H1 (cell line): Measurements from ENCODE around the gene TSHR. TPM values are rescaled to one million over a fixed set of nuclear protein-coding genes. Genes with fewer than 3 reads are reported as not detected.
A peak's percentile ranks its signal among the peaks of the same experiment; 100 is the strongest.

Experiments
- CTCF ChIA-PET: fragments of 300-600 bp; sonication (Branson Sonifier 250); formaldehyde crosslinking; loops from one replicate; lab custom pipeline; 2021; ENCODE audit not compliant: partially characterized antibody; lab: Charles Lee
- POLR2A ChIA-PET: fragments of 300-600 bp; sonication (Branson Sonifier 250); formaldehyde crosslinking; loops from one replicate; lab custom pipeline; 2021; ENCODE audit warnings: inconsistent platforms; ENCODE audit not compliant: partially characterized antibody; lab: Charles Lee
- DNase-seq, 2 experiments: peaks; one replicate each; pipeline versions ENCODE4 v3.0.0 to v3.0.0-alpha.2; 2010 to 2022; ENCODE audit warnings: low spot score in 2 of 2, low read depth in 1 of 2, mixed read lengths in 1 of 2
- FAIRE-seq: peaks from 2 replicates; lab custom pipeline; 2011; peaks lifted over from hg19 to GRCh38; lab: Jason Lieb, UNC
- H2AFZ ChIP-seq: 2 replicates; pipeline ENCODE4 v1.8.1; 2012; ENCODE audit warnings: low read length, inconsistent platforms
- H2AK5ac ChIP-seq: 2 replicates; pipeline ENCODE4 v1.6.1; 2013; ENCODE audit warnings: low read depth, low read length
- H2BK120ac ChIP-seq: replicated peaks from 2 replicates; pipeline ENCODE3; 2013; ENCODE audit warnings: low read depth, low read length, inconsistent platforms
- H2BK12ac ChIP-seq: 2 replicates; pipeline ENCODE4 v1.6.1; 2013; ENCODE audit warnings: low read depth, low read length
- H2BK15ac ChIP-seq: 2 replicates; pipeline ENCODE4 v1.6.1; 2013; ENCODE audit warnings: low read length
- H2BK20ac ChIP-seq: 2 replicates; pipeline ENCODE4 v1.6.1; 2013; ENCODE audit warnings: low read length
- H2BK5ac ChIP-seq: 2 replicates; pipeline ENCODE4 v1.6.1; 2013; ENCODE audit warnings: low read depth, low read length
- H3K14ac ChIP-seq: 2 replicates; pipeline ENCODE4 v1.6.1; 2013; ENCODE audit warnings: inconsistent platforms; ENCODE audit not compliant: insufficient read length
- H3K18ac ChIP-seq: 2 replicates; pipeline ENCODE4 v1.6.1; 2013; ENCODE audit warnings: low read length; ENCODE audit errors: extremely low read depth
- H3K23ac ChIP-seq: 2 replicates; pipeline ENCODE4 v1.6.1; 2013; ENCODE audit warnings: inconsistent platforms; ENCODE audit not compliant: insufficient read length
- H3K23me2 ChIP-seq: 2 replicates; pipeline ENCODE4 v1.6.1; 2013; ENCODE audit warnings: low read depth, low read length
- H3K27ac ChIP-seq: 2 replicates; pipeline ENCODE4 v1.6.1; 2011; ENCODE audit warnings: low read depth, low read length, inconsistent platforms
- H3K27me3 ChIP-seq, 4 experiments: replicated peaks in 1 of 4; 1 replicate in 1 of 4; 2 replicates in 3 of 4; pipeline versions ENCODE4 v1.6.1 to v1.8.1; 2011 to 2013; ENCODE audit warnings: low read length in 3 of 4, mild to moderate bottlenecking in 3 of 4, inconsistent platforms in 2 of 4, mixed read lengths in 2 of 4, moderate library complexity in 1 of 4; ENCODE audit not compliant: control insufficient read depth in 3 of 4, insufficient read depth in 3 of 4; ENCODE audit errors: extremely low read depth in 1 of 4
- H3K36me3 ChIP-seq, 4 experiments: 2 replicates each; pipeline versions ENCODE4 v1.6.1 to v1.8.1; 2011 to 2013; ENCODE audit warnings: mild to moderate bottlenecking in 4 of 4, low read length in 3 of 4, moderate library complexity in 2 of 4, control low read depth in 1 of 4, inconsistent platforms in 1 of 4; ENCODE audit not compliant: insufficient read depth in 4 of 4, control insufficient read depth in 2 of 4
- H3K4ac ChIP-seq: replicated peaks from 2 replicates; pipeline ENCODE3; 2013; ENCODE audit warnings: low read length, low read depth, mixed read lengths, inconsistent platforms; ENCODE audit not compliant: insufficient read length
- H3K4me1 ChIP-seq, 4 experiments: replicated peaks in 1 of 4; 1 replicate in 1 of 4; 2 replicates in 3 of 4; pipeline versions ENCODE4 v1.6.1 to v1.8.1; 2011 to 2013; ENCODE audit warnings: low read length in 3 of 4, inconsistent platforms in 2 of 4, mixed read lengths in 1 of 4; ENCODE audit not compliant: insufficient read depth in 4 of 4, control insufficient read depth in 3 of 4
- H3K4me2 ChIP-seq, 2 experiments: 2 replicates each; pipeline versions ENCODE4 v1.6.1 to v1.8.1; 2011 to 2013; ENCODE audit warnings: low read depth in 2 of 2, low read length in 2 of 2, control low read depth in 1 of 2, inconsistent platforms in 1 of 2, mild to moderate bottlenecking in 1 of 2; ENCODE audit not compliant: insufficient read depth in 1 of 2
- H3K4me3 ChIP-seq, 4 experiments: fragments of 200-600, 300-600 bp in 1 of 4; sonication (generic), shearing (Covaris generic), sonication (Bioruptor Twin) in 1 of 4; 2 replicates each; pipeline versions ENCODE4 v1.5.1 to v1.8.1; 2011 to 2016; ENCODE audit warnings: low read length in 4 of 4, low read depth in 3 of 4, control low read depth in 2 of 4, inconsistent platforms in 2 of 4, mild to moderate bottlenecking in 2 of 4, mixed read lengths in 1 of 4, moderate library complexity in 1 of 4; ENCODE audit not compliant: insufficient read depth in 2 of 4; ENCODE audit errors: extremely low read depth in 1 of 4
- H3K56ac ChIP-seq: replicated peaks from 2 replicates; pipeline ENCODE3; 2013; ENCODE audit warnings: low read depth, mild to moderate bottlenecking, mixed read lengths, low read length, inconsistent platforms; ENCODE audit not compliant: insufficient read length
- H3K79me1 ChIP-seq: 2 replicates; pipeline ENCODE4 v1.6.1; 2013; ENCODE audit warnings: low read depth, low read length, control low read depth
- H3K79me2 ChIP-seq, 2 experiments: 2 replicates each; pipeline versions ENCODE4 v1.6.1 to v1.8.1; 2012 to 2013; ENCODE audit warnings: low read length in 2 of 2, mild to moderate bottlenecking in 2 of 2, inconsistent platforms in 1 of 2; ENCODE audit not compliant: insufficient read depth in 2 of 2, control insufficient read depth in 1 of 2
- H3K9ac ChIP-seq, 4 experiments: replicated peaks in 1 of 4; 1 replicate in 1 of 4; 2 replicates in 3 of 4; pipeline versions ENCODE4 v1.6.1 to v1.8.1; 2011 to 2013; ENCODE audit warnings: low read depth in 3 of 4, low read length in 3 of 4, control low read depth in 2 of 4, mild to moderate bottlenecking in 2 of 4, moderate library complexity in 2 of 4, inconsistent platforms in 1 of 4; ENCODE audit errors: extremely low read depth in 1 of 4
- H3K9me3 ChIP-seq, 2 experiments: 2 replicates each; pipeline versions ENCODE4 v1.6.1 to v1.8.1; 2012 to 2013; ENCODE audit warnings: mild to moderate bottlenecking in 2 of 2, moderate library complexity in 2 of 2, control low read depth in 1 of 2, inconsistent platforms in 1 of 2, low read depth in 1 of 2, low read length in 1 of 2, mixed read lengths in 1 of 2; ENCODE audit not compliant: insufficient read depth in 2 of 2
- H4K20me1 ChIP-seq, 2 experiments: replicated peaks in 1 of 2; 2 replicates each; pipeline versions ENCODE3 to v1.8.1; 2011 to 2013; ENCODE audit warnings: inconsistent platforms in 2 of 2, low read length in 2 of 2, mild to moderate bottlenecking in 1 of 2; ENCODE audit not compliant: insufficient read depth in 2 of 2, control insufficient read depth in 1 of 2
- H4K5ac ChIP-seq: 2 replicates; pipeline ENCODE4 v1.6.1; 2013; ENCODE audit warnings: low read length, low read depth, mixed read lengths, inconsistent platforms; ENCODE audit not compliant: insufficient read length
- H4K8ac ChIP-seq: 2 replicates; pipeline ENCODE4 v1.8.0; 2013; ENCODE audit warnings: mild to moderate bottlenecking, moderate library complexity, low read length, inconsistent platforms; ENCODE audit not compliant: insufficient read depth; ENCODE audit errors: extremely low read depth
- H4K91ac ChIP-seq: replicated peaks from 2 replicates; pipeline ENCODE3; 2013; ENCODE audit warnings: low read length, mixed read lengths, inconsistent platforms; ENCODE audit not compliant: insufficient read length
- ATF3 ChIP-seq: IDR thresholded peaks from 2 replicates; pipeline ENCODE4 v1.6.1; 2011; ENCODE audit warnings: low read depth, mild to moderate bottlenecking, low read length; ENCODE audit not compliant: insufficient read depth
- CEBPB ChIP-seq: IDR thresholded peaks from 2 replicates; pipeline ENCODE4 v1.6.1; 2012; ENCODE audit warnings: low read depth, low read length
- GABPA ChIP-seq: IDR thresholded peaks from 2 replicates; pipeline ENCODE4 v1.6.1; 2011; ENCODE audit warnings: mild to moderate bottlenecking, low read length, moderate library complexity, borderline replicate concordance; ENCODE audit not compliant: insufficient read depth
- MAFK ChIP-seq: IDR thresholded peaks from 2 replicates; pipeline ENCODE4 v1.6.1; 2012; ENCODE audit warnings: low read depth, mild to moderate bottlenecking, improper control_type of control experiment, low read length
- PHF8 ChIP-seq: fragments of 200-600 bp; sonication (generic); conservative IDR thresholded peaks from 2 replicates; pipeline ENCODE4 v1.7.1; 2012; ENCODE audit warnings: low read depth, mild to moderate bottlenecking, inconsistent platforms, low read length, moderate library complexity
- POLR2A ChIP-seq, 2 experiments: IDR thresholded peaks; 1 replicate in 1 of 2; 2 replicates in 1 of 2; pipeline ENCODE4 v1.6.1; 2011; ENCODE audit warnings: low read depth in 2 of 2, low read length in 2 of 2, mild to moderate bottlenecking in 2 of 2; ENCODE audit errors: control extremely low read depth in 1 of 2
- RAD21 ChIP-seq, 2 experiments: IDR thresholded peaks in 1 of 2; conservative IDR thresholded peaks in 1 of 2; 2 replicates each; pipeline ENCODE4 v1.6.1; 2011; ENCODE audit warnings: low read depth in 2 of 2, low read length in 2 of 2, improper control_type of control experiment in 1 of 2, inconsistent platforms in 1 of 2, mild to moderate bottlenecking in 1 of 2, moderate library complexity in 1 of 2
- SIN3A ChIP-seq, 2 experiments: IDR thresholded peaks in 1 of 2; conservative IDR thresholded peaks in 1 of 2; 2 replicates each; pipeline ENCODE4 v1.6.1; 2011 to 2012; ENCODE audit warnings: low read length in 2 of 2, improper control_type of control experiment in 1 of 2, low read depth in 1 of 2, mild to moderate bottlenecking in 1 of 2
- TBP ChIP-seq: IDR thresholded peaks from 2 replicates; pipeline ENCODE4 v1.6.1; 2011; ENCODE audit warnings: low read depth, low read length, improper control_type of control experiment
- WGBS, 2 experiments: shearing (Covaris generic) in 1 of 2; methylation state at CpG; one replicate each; pipeline versions ENCODE4 v1.1.6 to v1.1.7; 2013 to 2015; ENCODE audit warnings: low lambda C conversion rate in 2 of 2, mixed read lengths in 2 of 2, inconsistent platforms in 1 of 2, low coverage in 1 of 2, missing lambda C conversion rate in 1 of 2; ENCODE audit not compliant: insufficient replicate concordance in 2 of 2, insufficient coverage in 1 of 2, insufficient read length in 1 of 2; ENCODE audit errors: extremely low coverage in 1 of 2, missing lambda C conversion rate in 1 of 2; 5-methylcytosine and 5-hydroxymethylcytosine counted together
- polyA plus RNA-seq, 7 experiments: library from polyadenylated mRNA; depleted of rRNA in 3 of 7; stranded (reverse) in 5 of 7; unstranded in 2 of 7; fragments of >200 nt in 5 of 7; fragments of 200-250 nt in 2 of 7; gene quantifications; 1 replicate in 5 of 7; 2 replicates in 1 of 7; 4 replicates in 1 of 7; pipeline versions ENCODE4 v1.2.1 to v1.2.3, GENCODE V29; 2011 to 2013; ENCODE audit warnings: missing spikeins in 2 of 7, mixed read lengths in 2 of 7
- total RNA-seq: library from RNA; stranded (reverse); fragmentation: NEBNext Ultra II Directional; extraction: Animal tissue kit (Norgen Biotek cat#: 25700); gene quantifications from 2 replicates; pipeline ENCODE4 v1.2.1, GENCODE V29; 2021

The TSHR gene
- total and polyA plus RNA-seq, 2 of the 8 experiments (the other 6 are each of a cell fraction or from before 2014, with no cell fraction given), result 0.27 TPM; not detected in 1

GRCh38 chr14:81033698-81034240, 78.3 kb downstream of the TSHR start:
- H2BK15ac ChIP-seq, result no peak overlapping the region
- FAIRE-seq (no peak), DNase-seq (no peak)
- no peak overlapping the region for H2BK5ac ChIP-seq
- no peaks in the 10 kb centered on the region for H3K23me2 ChIP-seq
- no peak overlapping the region for H2AK5ac ChIP-seq
- H3K18ac ChIP-seq, result no peak overlapping the region
- H3K4me2 ChIP-seq, result no peak overlapping the region
- no peaks in the 10 kb centered on the region for H3K79me2 ChIP-seq
- no peak overlapping the region for H3K27ac ChIP-seq
- peaks cover 0 to 2% of the 10 kb centered on the region in 2 experiments; a peak in 1 of 4 replicates for H3K9me3 ChIP-seq
- no peak overlapping the region for H2BK20ac ChIP-seq
- POLR2A ChIA-PET, result no interaction called here
- H3K9ac ChIP-seq, result no peak overlapping the region
- H4K20me1 ChIP-seq, result no peaks in the 10 kb centered on the region
- no peak overlapping the region for H3K4ac ChIP-seq
- H3K36me3 ChIP-seq, result no peaks in the 10 kb centered on the region
- CTCF ChIA-PET, result interaction anchor here (0.9 to 2.0 kb wide), 3 partner anchors 9 to 37 kb away, joined by 4 to 5 read pairs (median 4); no protein-coding TSS in a partner anchor
- H3K27me3 ChIP-seq, result no peaks in the 10 kb centered on the region
- no peak overlapping the region for H3K14ac ChIP-seq
- no peaks in the 10 kb centered on the region for H3K4me1 ChIP-seq
- H4K8ac ChIP-seq, result no peak overlapping the region
- H2BK120ac ChIP-seq, result no peak overlapping the region
- H4K5ac ChIP-seq, result no peak overlapping the region
- no peak overlapping the region for H3K4me3 ChIP-seq
- H3K79me1 ChIP-seq, result no peaks in the 10 kb centered on the region
- WGBS, 2 experiments, result 95% methylated on average over 1 of the region's 1 CpG; no CpG with 5 or more reads in 1 of the 2 experiments
- H3K23ac ChIP-seq, result no peak overlapping the region
- H4K91ac ChIP-seq, result no peak overlapping the region
- H2BK12ac ChIP-seq, result no peak overlapping the region
- no peak overlapping the region for H3K56ac ChIP-seq
- 0 out of 2 replicates have a peak overlapping the region, but pooled peaks have one; percentile 4 for H2AFZ ChIP-seq
- TF ChIP-seq MAFK, result no peak
- no peak for TF ChIP-seq CEBPB
- TF ChIP-seq GABPA, result no peak
- no peak for TF ChIP-seq ATF3
- no peak for TF ChIP-seq POLR2A (IDR thresholded peaks at IDR 0.05; ENCODE audit: control extremely low read depth in 1 of 2, low read depth in 2 of 2, low read length in 2 of 2)
- TF ChIP-seq PHF8, result no peak
- TF ChIP-seq SIN3A (conservative IDR thresholded peaks at IDR 0.05 in 1 of 2, IDR thresholded peaks at IDR 0.05 in 1 of 2; ENCODE audit: low read depth in 1 of 2, low read length in 2 of 2), result no peak
- no peak for TF ChIP-seq RAD21 (IDR thresholded peaks at IDR 0.05 in 1 of 2, conservative IDR thresholded peaks at IDR 0.05 in 1 of 2; ENCODE audit: low read depth in 2 of 2, low read length in 2 of 2)
- no peak for TF ChIP-seq TBP
